T-helper 2 cell treated with Interferon-gamma antibody and Interleukin-4, amounts not matched to agents 100 ng/mL and 5 ng/mL, for 36 hours (primary cell): ENCODE results near the gene CHRNB1. TPM values are rescaled to one million over a fixed set of nuclear protein-coding genes. Genes with fewer than 3 reads are reported as not detected.

Experiments used
- intact Hi-C: fragments of 100-400 bp; cut with micrococcal nuclease; formaldehyde crosslinking; loops from one replicate; pipeline ENCODE4 v1.15.1; 2023
- total RNA-seq: library from RNA; stranded (reverse); gene quantifications from 2 replicates; pipeline ENCODE4 v1.2.3, GENCODE V29; 2022

The CHRNB1 gene
- total RNA-seq, 1 donor from 2014 or later, result 11.4 TPM

DNA sequence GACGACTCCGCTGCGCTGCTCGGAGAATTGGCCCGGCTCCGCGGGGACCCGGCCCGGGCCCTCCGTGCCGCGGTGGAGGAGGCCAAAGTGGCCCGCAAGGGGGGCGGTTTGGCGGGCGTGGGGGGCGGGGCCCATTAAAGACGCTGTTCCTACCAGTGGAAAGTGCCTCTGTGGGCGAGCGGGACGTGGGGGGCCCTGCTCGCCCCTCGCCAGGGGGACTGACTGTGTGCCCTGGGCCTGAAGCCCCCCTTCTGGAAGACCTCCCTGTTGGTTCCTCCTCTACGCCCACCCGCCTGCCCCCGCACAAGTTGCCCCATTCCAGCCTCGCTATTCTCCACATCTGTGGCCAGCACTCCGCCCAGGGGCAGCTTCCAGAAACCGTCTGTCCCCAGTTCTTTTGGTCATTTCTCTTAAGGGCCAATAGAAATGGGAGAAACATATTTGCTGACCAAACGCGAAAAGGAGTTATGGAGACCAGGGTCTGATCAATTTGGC, 7.4 kb upstream of the CHRNB1 start:
- intact Hi-C loops, result loop anchor here (1.0 to 5.0 kb wide), 3 partner anchors 110 to 185 kb away; partner anchors contain the start of genes CTDNEP1, ELP5, NEURL4 and SENP3

DNA sequence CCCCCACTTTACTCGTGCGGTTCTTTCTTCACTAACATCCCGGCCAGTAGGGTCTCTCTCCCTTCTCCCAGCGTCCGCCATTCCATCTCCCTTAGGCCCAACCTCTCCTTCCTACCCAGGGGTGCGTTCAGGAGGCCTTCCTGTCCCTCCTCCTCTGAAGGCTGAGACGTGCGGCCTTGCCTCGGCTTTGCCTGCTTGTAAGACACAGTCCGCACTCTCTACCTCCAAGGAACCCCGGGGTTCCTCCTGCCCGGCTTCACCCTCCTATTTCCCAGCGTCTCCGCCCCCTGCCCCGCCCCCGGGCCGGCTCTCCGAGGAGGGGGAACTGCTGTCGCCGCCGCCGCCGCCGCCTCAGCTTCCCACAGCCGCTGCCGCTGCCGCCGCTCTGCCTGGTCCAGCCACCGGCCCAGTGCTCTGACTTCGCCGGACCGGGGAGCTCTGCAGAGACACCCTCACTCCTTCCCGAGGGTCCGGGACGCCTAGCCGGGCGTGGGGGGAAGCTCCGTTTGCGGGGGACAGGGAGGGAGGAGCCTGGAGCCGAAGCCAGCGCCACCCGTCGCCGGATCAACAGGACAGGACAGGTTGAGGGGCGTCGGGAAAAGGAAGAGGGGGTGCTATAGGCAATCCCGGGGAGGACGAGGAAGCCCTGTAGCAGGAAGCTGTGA, 6.8 kb upstream of the CHRNB1 start:
- intact Hi-C loops, result loop anchor here (1.0 to 5.0 kb wide), 3 partner anchors 111 to 186 kb away; partner anchors contain the start of genes CTDNEP1, ELP5, NEURL4 and SENP3

- intact Hi-C loops, result loop anchor here (5.0 kb wide), 2 partner anchors 112 to 187 kb away; partner anchors contain the start of genes CTDNEP1, ELP5 and NEURL4
Measured at GRCh38 chr17:7438656-7439460, 6.0 kb upstream of the CHRNB1 start.

DNA sequence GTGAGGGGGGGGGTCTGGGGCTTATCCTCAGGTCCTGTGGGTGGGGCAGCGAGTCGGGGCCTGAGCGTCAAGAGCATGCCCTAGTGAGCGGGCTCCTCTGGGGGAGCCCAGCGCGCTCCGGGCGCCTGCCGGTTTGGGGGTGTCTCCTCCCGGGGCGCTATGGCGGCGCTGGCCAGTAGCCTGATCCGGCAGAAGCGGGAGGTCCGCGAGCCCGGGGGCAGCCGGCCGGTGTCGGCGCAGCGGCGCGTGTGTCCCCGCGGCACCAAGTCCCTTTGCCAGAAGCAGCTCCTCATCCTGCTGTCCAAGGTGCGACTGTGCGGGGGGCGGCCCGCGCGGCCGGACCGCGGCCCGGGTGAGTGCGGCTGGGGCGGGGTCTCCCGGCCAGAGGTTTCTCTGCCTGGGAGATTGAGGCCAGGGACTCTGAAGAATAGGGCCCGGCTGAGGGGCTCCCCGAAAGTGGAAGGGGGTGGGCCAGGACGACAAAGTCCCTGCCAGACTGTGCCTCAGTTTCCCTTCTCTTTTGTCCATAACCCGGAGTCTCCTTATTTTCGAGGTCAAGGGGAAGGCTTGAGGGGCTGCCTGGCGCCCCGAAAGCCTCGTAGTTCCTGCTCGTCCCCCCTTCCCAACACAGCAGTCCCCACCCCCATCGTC, 5.3 kb upstream of the CHRNB1 start, which contains the start of gene FGF11:
FGF11 (plus strand) TSS at position 51 of the 651 bp plus-strand sequence; CDS start at position 160, 109 bp downstream.
- intact Hi-C loops, result loop anchor here (5.0 kb wide), 2 partner anchors 112 to 187 kb away; partner anchors contain the start of genes CTDNEP1, ELP5 and NEURL4

DNA sequence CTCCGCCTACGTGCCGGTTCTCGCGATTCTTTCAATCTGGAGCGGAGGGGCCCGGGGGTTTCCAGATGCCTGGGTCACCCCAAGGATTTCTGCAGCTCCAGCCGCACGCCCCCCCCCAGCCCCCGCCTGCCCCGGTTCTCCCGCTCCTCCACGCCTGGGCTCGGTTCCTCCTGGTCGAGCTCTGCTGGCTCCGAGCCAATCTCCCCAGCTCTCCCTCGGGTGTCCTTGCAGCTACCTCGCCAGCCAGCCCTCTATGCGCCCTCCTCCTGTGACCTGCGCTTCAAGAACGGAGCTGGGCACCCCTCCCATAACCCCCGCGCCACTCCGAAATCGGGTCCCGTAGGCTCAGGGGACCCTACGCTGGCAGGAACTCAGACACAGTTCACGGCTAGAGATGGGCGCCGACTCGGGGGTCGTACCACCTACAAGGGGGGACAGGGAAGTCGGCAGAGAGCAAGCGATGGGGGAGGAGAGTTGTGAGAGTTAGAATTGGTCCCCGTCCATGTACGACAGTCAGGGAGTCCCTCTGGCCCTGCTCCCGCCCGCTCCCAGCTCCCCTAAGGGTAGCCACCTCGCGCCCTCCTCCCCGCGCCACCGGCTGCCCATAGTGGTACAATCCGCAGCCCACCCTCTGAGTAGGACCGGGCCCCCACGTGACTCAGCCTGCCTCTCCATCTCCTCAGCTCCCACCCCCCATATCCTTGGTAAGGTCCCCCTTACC, 4.6 kb upstream of the CHRNB1 start:
- intact Hi-C loops, result no loop called here

DNA sequence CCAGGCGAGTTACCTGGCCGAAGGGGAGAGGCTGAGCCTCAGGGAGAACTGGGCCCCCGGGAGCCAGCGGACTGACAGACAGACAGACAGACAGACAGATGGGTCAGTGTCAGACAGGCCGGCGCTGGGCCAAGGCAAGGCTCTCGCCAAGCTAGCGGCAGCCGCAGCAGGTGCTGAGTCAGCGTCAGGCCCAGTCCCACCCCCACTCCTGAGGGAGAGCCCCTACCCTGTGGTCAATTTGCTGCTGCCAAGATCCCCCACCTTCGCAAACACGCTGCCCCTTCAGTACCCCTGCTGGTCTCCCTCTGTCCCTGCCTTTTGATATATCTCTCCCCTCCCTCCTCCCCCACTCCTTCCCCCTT, 4.0 kb upstream of the CHRNB1 start:
- intact Hi-C loops, result no loop called here

- intact Hi-C loops, result no loop called here
Measured at GRCh38 chr17:7441266-7441665, 3.6 kb upstream of the CHRNB1 start.

DNA sequence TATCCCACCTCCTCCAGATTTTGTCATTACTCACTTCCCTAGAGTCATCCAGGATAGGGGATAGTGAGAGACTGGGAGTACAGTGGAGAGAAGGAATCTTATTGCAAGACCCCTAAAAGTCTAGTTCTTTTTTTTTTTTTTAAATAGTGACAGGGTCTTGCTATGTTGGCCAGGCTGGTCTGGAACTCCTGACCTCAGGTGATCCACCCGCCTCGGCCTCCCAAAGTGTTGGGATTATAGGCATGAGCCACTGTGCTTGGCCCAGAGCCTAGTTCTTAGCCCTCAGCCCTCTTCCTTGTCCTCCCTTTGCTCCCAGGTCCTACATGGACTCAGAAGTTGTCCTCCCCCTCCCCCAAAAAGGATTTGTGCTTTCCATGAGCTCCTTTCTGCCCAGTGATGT, 2.7 kb upstream of the CHRNB1 start:
- intact Hi-C loops, result no loop called here

DNA sequence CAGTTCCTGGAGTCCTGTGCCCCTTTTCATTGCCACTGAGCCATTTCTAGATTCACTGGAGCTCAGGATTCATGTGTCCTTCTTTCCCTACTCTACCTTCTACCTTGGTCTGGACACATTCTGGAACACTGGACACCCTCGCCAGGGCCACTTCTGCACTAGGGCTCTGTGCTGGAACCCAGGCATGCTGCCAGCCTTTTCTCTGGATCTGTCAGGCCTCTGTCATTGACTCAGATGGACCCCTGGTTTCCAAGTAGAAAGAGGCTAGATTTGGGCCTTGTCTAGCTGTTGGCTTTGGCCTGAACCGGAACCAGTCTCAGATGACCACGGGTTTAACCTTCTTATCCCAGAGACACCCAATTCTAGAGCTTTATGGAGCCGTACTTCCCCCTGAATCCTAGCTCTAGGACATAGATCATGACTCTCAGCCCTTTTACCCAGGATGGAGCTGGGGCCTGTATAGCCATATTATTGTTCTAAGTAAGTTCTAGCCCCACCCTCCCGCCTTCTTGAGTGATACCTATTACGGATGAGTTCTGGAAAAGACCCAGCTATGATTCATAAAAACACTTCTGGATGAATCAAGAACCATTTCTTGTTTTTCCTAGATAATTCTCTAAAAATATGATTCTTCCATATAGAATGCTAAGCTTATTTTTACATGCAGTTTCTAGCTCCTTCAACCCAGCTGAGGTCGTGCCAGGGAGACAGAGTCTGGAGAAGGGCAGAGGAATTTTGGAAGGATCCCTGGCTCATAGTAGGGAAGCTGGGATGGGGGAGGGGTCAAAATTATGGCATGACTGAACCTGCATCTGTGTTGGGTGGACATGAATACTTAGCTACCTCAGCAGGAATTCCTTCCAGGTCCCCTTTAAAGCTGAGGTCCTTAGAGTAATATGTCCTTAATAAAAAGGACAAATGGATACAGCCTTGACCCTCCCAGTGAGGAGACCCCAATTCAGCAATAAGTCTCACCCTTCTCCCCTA, 1.1 kb upstream of the CHRNB1 start:
- intact Hi-C loops, result no loop called here

DNA sequence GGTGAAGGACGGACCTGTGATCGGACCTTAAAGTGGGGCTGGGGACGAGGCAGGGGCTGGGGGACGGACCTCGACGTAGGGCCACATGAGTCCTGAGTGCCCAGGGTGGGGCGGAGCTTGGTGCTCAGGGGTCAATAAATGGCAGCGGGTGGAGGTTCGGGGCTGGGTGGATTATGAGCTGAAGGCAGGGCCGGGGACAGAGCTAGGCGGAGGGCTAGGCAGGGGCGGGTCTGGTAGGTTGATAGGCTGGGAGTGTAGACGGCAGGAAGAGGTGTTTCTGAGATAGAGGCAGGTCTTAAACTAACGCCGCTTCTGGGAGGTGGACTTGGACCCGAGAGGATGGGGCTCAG, 733 bp downstream of the CHRNB1 start:
- intact Hi-C loops, result no loop called here

DNA sequence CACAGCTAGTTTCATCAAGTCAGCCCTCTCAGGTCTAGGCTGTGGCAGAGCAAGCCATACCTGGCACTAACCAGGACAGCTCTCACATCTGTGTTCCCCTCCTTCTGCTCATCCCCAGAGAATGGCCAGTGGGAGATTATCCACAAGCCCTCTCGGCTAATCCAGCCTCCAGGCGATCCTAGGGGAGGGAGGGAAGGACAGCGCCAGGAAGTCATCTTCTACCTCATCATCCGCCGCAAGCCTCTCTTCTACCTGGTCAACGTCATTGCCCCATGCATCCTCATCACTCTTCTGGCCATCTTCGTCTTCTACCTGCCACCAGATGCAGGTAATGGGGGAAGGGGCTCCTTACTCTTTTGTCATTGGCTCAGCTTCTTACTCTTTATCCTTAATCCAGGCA, 3.6 kb downstream of the CHRNB1 start:
- intact Hi-C loops, result no loop called here

GRCh38 chr17:7459961-7460545, 15.2 kb downstream of the CHRNB1 start:
- intact Hi-C loops, result no loop called here

GRCh38 chr17:7460850-7461660, 16.2 kb downstream of the CHRNB1 start:
- intact Hi-C loops, result no loop called here

- intact Hi-C loops, result no loop called here
Measured at GRCh38 chr17:7462474-7463371, 17.9 kb downstream of the CHRNB1 start.

DNA sequence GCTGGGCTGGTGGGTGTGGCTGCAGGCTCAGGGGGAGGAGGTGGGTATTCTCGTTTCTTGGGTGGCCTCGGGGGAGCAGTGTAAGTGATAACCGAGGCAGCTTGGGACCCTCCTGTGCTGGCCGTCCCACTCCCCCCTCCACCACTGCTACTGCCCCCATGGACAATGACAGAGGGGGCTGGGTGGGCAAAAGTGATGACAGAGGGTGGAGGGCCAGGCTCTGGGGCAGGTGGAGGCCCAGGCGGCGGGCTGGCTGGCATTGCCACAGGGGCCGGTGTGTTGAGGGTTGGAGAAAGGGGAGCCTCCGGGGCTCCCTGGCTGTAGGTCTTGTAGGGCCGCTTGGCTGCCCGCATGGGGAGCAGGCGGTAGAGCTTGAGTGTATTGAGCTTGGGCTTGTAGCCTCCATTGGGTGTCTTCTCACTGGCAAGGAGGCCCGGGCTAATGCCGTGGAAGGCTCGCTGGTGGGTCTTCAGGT, 18.5 kb downstream of the CHRNB1 start:
- intact Hi-C loops, result no loop called here

- intact Hi-C loops, result no loop called here
Measured at GRCh38 chr17:7464081-7464480, 19.2 kb downstream of the CHRNB1 start.

GRCh38 chr17:7465597-7466275, 20.9 kb downstream of the CHRNB1 start:
- intact Hi-C loops, result no loop called here
